ENCODE results near the gene TNFRSF17.

TNFRSF17 gene

GRCh38 chr16:12009462-12009861 lies 44.5 kb downstream of the TNFRSF17 start:
- FAIRE-seq: no peak

- FAIRE-seq: no peak
These were observed 44.9 kb downstream of the TNFRSF17 start for GRCh38 chr16:12009922-12010321.

- FAIRE-seq: no peak
These were observed 45.6 kb downstream of the TNFRSF17 start for GRCh38 chr16:12010388-12011251.

GRCh38 chr16:12011565-12011964 lies 46.6 kb downstream of the TNFRSF17 start:
- no peak for FAIRE-seq

GRCh38 chr16:12016291-12016947 lies 51.4 kb downstream of the TNFRSF17 start:
- no peak for FAIRE-seq

- FAIRE-seq: no peak
These were observed 52.5 kb downstream of the TNFRSF17 start for GRCh38 chr16:12017558-12017957.
